ENCODE data around the gene ZFPM1. TPM values are rescaled to one million over a fixed set of nuclear protein-coding genes. Genes with fewer than 3 reads are reported as not detected.

ZFPM1 gene
- total and polyA plus RNA-seq, 2 of the 8 experiments (the other 6 are each of a cell fraction or from before 2014, with no cell fraction given), result 0.74 to 4.8 TPM

DNA sequence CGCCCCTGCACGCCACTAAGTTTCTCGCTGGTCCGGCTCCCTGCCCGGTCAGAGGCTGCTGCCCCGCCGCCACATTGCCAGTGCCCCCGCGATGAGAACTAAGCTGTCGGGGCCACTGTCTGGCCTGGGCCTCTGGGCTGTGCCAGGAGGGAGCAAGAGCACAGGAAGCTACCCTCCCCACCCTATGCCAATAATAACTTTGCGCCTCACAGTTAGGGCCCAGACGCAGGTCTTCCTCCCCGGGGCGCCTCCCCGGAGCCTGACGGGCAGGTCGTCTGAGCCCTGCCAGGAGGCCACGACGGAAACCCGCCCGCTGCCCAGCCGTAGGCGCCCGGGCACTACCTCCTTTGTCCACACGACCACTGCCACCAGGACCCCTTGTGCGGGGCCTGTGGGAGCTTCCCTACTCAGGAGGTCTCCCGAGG is 1.5 kb downstream of the ZFPM1 start:
- peaks cover 0 to 4% (median 0%) of the 10 kb centered on the region in 4 experiments; a peak in 1 of 8 replicates for H3K36me3 ChIP-seq (ENCODE audit: control insufficient read depth in 2 of 4, insufficient read depth in 4 of 4, low read length in 3 of 4)
- DNase-seq (ENCODE audit: low read depth in 1 of 2, low spot score in 2 of 2) (peak in 1 of 2 experiments; percentile 61), FAIRE-seq (no peak)
- no peak overlapping the region for H2BK15ac ChIP-seq (ENCODE audit: low read length)
- peaks cover 4% of the 10 kb centered on the region; the same call in 1 of the 2 replicates for H3K23me2 ChIP-seq (ENCODE audit: low read depth, low read length)
- H4K8ac ChIP-seq (ENCODE audit: extremely low read depth, insufficient read depth, low read length), result peak overlapping the region; percentile 18; the same call in 1 of the 2 replicates
- H3K9me3 ChIP-seq (ENCODE audit: insufficient read depth in 2 of 2, low read depth in 1 of 2, low read length in 1 of 2), result no peaks in the 10 kb centered on the region
- H3K18ac ChIP-seq (ENCODE audit: extremely low read depth, low read length), result no peak overlapping the region; the same call in 1 of the 2 replicates
- peak overlapping the region; percentile 16 for H3K56ac ChIP-seq (replicated peaks; ENCODE audit: insufficient read length, low read depth, low read length)
- H3K14ac ChIP-seq (ENCODE audit: insufficient read length), result no peak overlapping the region
- no peak overlapping the region for H2BK5ac ChIP-seq (ENCODE audit: low read depth, low read length)
- peaks cover 29 to 60% (median 56%) of the 10 kb centered on the region in 4 experiments for H3K27me3 ChIP-seq (replicated peaks in 1 of 4; ENCODE audit: control insufficient read depth in 3 of 4, extremely low read depth in 1 of 4, insufficient read depth in 3 of 4, low read length in 3 of 4)
- H4K20me1 ChIP-seq (replicated peaks in 1 of 2; ENCODE audit: control insufficient read depth in 1 of 2, insufficient read depth in 2 of 2, low read length in 2 of 2), result peaks cover 14 to 17% of the 10 kb centered on the region in 2 experiments
- H2BK12ac ChIP-seq (ENCODE audit: low read depth, low read length), result no peak overlapping the region
- H2AK5ac ChIP-seq (ENCODE audit: low read depth, low read length), result no peak overlapping the region
- peak overlapping the region; percentile 79 to 86 for H3K4me2 ChIP-seq (ENCODE audit: insufficient read depth in 1 of 2, low read depth in 2 of 2, low read length in 2 of 2)
- H3K4me3 ChIP-seq (ENCODE audit: extremely low read depth in 1 of 4, insufficient read depth in 2 of 4, low read depth in 3 of 4, low read length in 4 of 4), result peak overlapping the region; percentile 34 to 73 (median 40); a peak in 6 of 8 replicates
- H3K4me1 ChIP-seq (replicated peaks in 1 of 4; ENCODE audit: control insufficient read depth in 3 of 4, insufficient read depth in 4 of 4, low read length in 3 of 4), result peaks cover 0 to 27% (median 13%) of the 10 kb centered on the region in 4 experiments; a peak in 6 of 7 replicates
- no peak overlapping the region for H3K23ac ChIP-seq (ENCODE audit: insufficient read length)
- WGBS, 2 experiments (ENCODE audit: extremely low coverage in 1 of 2, insufficient coverage in 1 of 2, insufficient read length in 1 of 2, insufficient replicate concordance in 2 of 2, low coverage in 1 of 2, low lambda C conversion rate in 2 of 2, missing lambda C conversion rate in 1 of 2), result 22% methylated on average over 22 of the region's 27 CpGs; no CpG with 5 or more reads in 1 of the 2 experiments
- H2AFZ ChIP-seq (ENCODE audit: low read length), result no peak overlapping the region
- H4K5ac ChIP-seq (ENCODE audit: insufficient read length, low read depth, low read length), result no peak overlapping the region
- no peak overlapping the region for H3K4ac ChIP-seq (replicated peaks; ENCODE audit: insufficient read length, low read depth, low read length)
- 0 out of 4 replicates have a peak, but pooled peaks cover 0 to 3% of the 10 kb centered on the region in 2 experiments for H3K79me2 ChIP-seq (ENCODE audit: control insufficient read depth in 1 of 2, insufficient read depth in 2 of 2, low read length in 2 of 2)
- H3K79me1 ChIP-seq (ENCODE audit: low read depth, low read length), result no peaks in the 10 kb centered on the region
- no peak overlapping the region for H2BK120ac ChIP-seq (replicated peaks; ENCODE audit: low read depth, low read length)
- no peak overlapping the region for H2BK20ac ChIP-seq (ENCODE audit: low read length)
- CTCF ChIA-PET (ENCODE audit: partially characterized antibody), result interaction anchor here (0.7 to 2.1 kb wide), 5 partner anchors 17 to 106 kb away, joined by 3 to 8 read pairs (median 3); no protein-coding TSS in a partner anchor
- H3K27ac ChIP-seq (ENCODE audit: low read depth, low read length), result no peak overlapping the region
- POLR2A ChIA-PET (ENCODE audit: partially characterized antibody), result interaction anchor here (0.6 to 1.3 kb wide), 3 partner anchors 11 to 503 kb away, joined by 3 to 4 read pairs (median 3); no protein-coding TSS in a partner anchor
- no peak overlapping the region for H3K9ac ChIP-seq (replicated peaks in 1 of 4; ENCODE audit: extremely low read depth in 1 of 4, low read depth in 3 of 4, low read length in 3 of 4)
- H4K91ac ChIP-seq (replicated peaks; ENCODE audit: insufficient read length, low read length), result no peak overlapping the region
- no peak for TF ChIP-seq RBBP5 (IDR thresholded peaks at IDR 0.05; ENCODE audit: borderline replicate concordance, low read depth, low read length)
- TF ChIP-seq, protein P1, sequence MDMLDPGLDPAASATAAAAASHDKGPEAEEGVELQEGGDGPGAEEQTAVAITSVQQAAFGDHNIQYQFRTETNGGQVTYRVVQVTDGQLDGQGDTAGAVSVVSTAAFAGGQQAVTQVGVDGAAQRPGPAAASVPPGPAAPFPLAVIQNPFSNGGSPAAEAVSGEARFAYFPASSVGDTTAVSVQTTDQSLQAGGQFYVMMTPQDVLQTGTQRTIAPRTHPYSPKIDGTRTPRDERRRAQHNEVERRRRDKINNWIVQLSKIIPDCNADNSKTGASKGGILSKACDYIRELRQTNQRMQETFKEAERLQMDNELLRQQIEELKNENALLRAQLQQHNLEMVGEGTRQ (IDR thresholded peaks at IDR 0.05; ENCODE audit: low read length), result no peak
- no peak for TF ChIP-seq GTF2F1 (IDR thresholded peaks at IDR 0.05; ENCODE audit: borderline replicate concordance, low read depth, low read length)
- TF ChIP-seq CBX8 (IDR thresholded peaks at IDR 0.05; ENCODE audit: borderline replicate concordance, low read depth, low read length), result no peak
- no peak for TF ChIP-seq TCF12 (IDR thresholded peaks at IDR 0.05; ENCODE audit: low read depth, low read length)
- TF ChIP-seq HDAC6 (IDR thresholded peaks at IDR 0.05; ENCODE audit: low read depth, low read length), result no peak
- no peak for TF ChIP-seq CBX5 (IDR thresholded peaks at IDR 0.05; ENCODE audit: low read depth, low read length)
- TF ChIP-seq EZH2 (IDR thresholded peaks at IDR 0.05; ENCODE audit: low read depth, low read length, severe bottlenecking), result peak; percentile 93
- no peak for TF ChIP-seq JUND (IDR thresholded peaks at IDR 0.05; ENCODE audit: low read length)
- TF ChIP-seq TAF7 (optimal IDR thresholded peaks at IDR 0.05; ENCODE audit: borderline replicate concordance, low read depth, low read length), result no peak
- no peak for TF ChIP-seq SIN3A (conservative IDR thresholded peaks at IDR 0.05 in 1 of 2, IDR thresholded peaks at IDR 0.05 in 1 of 2; ENCODE audit: low read depth in 1 of 2, low read length in 2 of 2)
